HepG2 (cell line): ENCODE measurements around the gene CCDC177. TPM values are rescaled to one million over a fixed set of nuclear protein-coding genes. Genes with fewer than 3 reads are reported as not detected.

Experiments used
- ATAC-seq: fragments of 200-7000 bp; cut with Tn5 transposase; 3 replicates; pipeline ENCODE4 v1.9.1; 2020; ENCODE audit warnings: mild to moderate bottlenecking, moderate library complexity
- BruUV-seq: library from RNA; stranded (reverse); fragments of 400-500 nt; replicated peaks from 2 replicates; lab custom pipeline; 2021; lab: Mats Ljungman, UMichigan
- CTCF ChIA-PET: fragments of 300-600 bp; formaldehyde crosslinking; extraction: SDS; loops from one replicate; lab custom pipeline; 2021; ENCODE audit warnings: low total read pairs, inconsistent platforms, low intra/inter-chr PET ratio; lab: Yijun Ruan, JAX
- POLR2A ChIA-PET: fragments of 350-600 bp; sonication (Branson Sonifier 250); formaldehyde crosslinking; loops from one replicate; lab custom pipeline; 2020; ENCODE audit warnings: antibody characterized with exemption, inconsistent platforms; lab: Yijun Ruan, JAX
- DNase-seq: peaks from one replicate; pipeline ENCODE4 v3.0.0-alpha.2; 2015; ENCODE audit warnings: low spot score
- FAIRE-seq: peaks from 3 replicates; lab custom pipeline; 2011; peaks lifted over from hg19 to GRCh38; lab: Jason Lieb, UNC
- H2AFZ ChIP-seq: one replicate; pipeline ENCODE4 v1.6.1; 2011; ENCODE audit warnings: low read length, inconsistent platforms
- H3K27ac ChIP-seq: fragments of 300-600 bp; 3 replicates; pipeline ENCODE4 v1.8.0; 2011; ENCODE audit warnings: mixed run types, mild to moderate bottlenecking, mixed read lengths, low read length, inconsistent platforms; ENCODE audit not compliant: insufficient read depth; ENCODE audit errors: extremely low read length
- H3K27me3 ChIP-seq, 2 experiments: fragments of 200-600 bp in 1 of 2; 2 replicates in 1 of 2; 3 replicates in 1 of 2; pipeline versions ENCODE4 v1.6.0 to v1.8.0; 2011; ENCODE audit warnings: low read length in 2 of 2, mild to moderate bottlenecking in 2 of 2, moderate library complexity in 2 of 2, inconsistent platforms in 1 of 2; ENCODE audit not compliant: insufficient read depth in 2 of 2, control insufficient read depth in 1 of 2
- H3K36me3 ChIP-seq, 2 experiments: fragments of 200-600 bp in 1 of 2; replicated peaks in 1 of 2; 2 replicates in 1 of 2; 3 replicates in 1 of 2; pipeline versions ENCODE4 v1.5.1 to v1.8.0; 2011; ENCODE audit warnings: low read length in 2 of 2, inconsistent platforms in 1 of 2; ENCODE audit not compliant: insufficient read depth in 2 of 2, control insufficient read depth in 1 of 2
- H3K4me1 ChIP-seq: 2 replicates; pipeline ENCODE4 v1.5.1; 2012; ENCODE audit warnings: low read length, inconsistent platforms; ENCODE audit not compliant: insufficient read depth
- H3K4me2 ChIP-seq: 2 replicates; pipeline ENCODE4 v1.6.0; 2011; ENCODE audit warnings: low read depth, low read length, inconsistent platforms
- H3K4me3 ChIP-seq, 3 experiments: fragments of 200-600 bp in 1 of 3; sonication (generic), shearing (Covaris generic) in 1 of 3; replicated peaks in 1 of 3; 2 replicates each; pipeline ENCODE4 v1.5.1; 2011 to 2016; ENCODE audit warnings: low read length in 3 of 3, inconsistent platforms in 2 of 3, low read depth in 2 of 3, mild to moderate bottlenecking in 2 of 3, control low read depth in 1 of 3, mixed read lengths in 1 of 3; ENCODE audit not compliant: insufficient read depth in 1 of 3
- H3K79me2 ChIP-seq: one replicate; pipeline ENCODE4 v1.6.1; 2011; ENCODE audit warnings: low read length, inconsistent platforms; ENCODE audit not compliant: insufficient read depth
- H3K9ac ChIP-seq: 2 replicates; pipeline ENCODE4 v1.6.0; 2011; ENCODE audit warnings: mild to moderate bottlenecking, low read depth, low read length, inconsistent platforms; ENCODE audit not compliant: insufficient read depth
- H3K9me3 ChIP-seq: 2 replicates; pipeline ENCODE4 v1.5.1; 2012; ENCODE audit warnings: mild to moderate bottlenecking, low read length
- H4K20me1 ChIP-seq: 2 replicates; pipeline ENCODE4 v1.6.0; 2011; ENCODE audit warnings: inconsistent platforms, mild to moderate bottlenecking, low read length, moderate library complexity; ENCODE audit not compliant: insufficient read depth
- CCAR2 ChIP-seq: fragments of 200-400 bp; formaldehyde crosslinking; optimal IDR thresholded peaks from 2 replicates; pipeline ENCODE3; 2018; ENCODE audit warnings: low read depth, mild to moderate bottlenecking, low read length, moderate library complexity
- ETV6 ChIP-seq: sonication (generic); formaldehyde crosslinking; conservative IDR thresholded peaks from 2 replicates; pipeline ENCODE4 v1.4.0; 2020; ENCODE audit warnings: missing genetic modification reagents
- MAF1 ChIP-seq: sonication (generic); formaldehyde crosslinking; IDR thresholded peaks from 2 replicates; pipeline ENCODE4 v1.5.0; 2020; ENCODE audit warnings: missing genetic modification reagents, borderline replicate concordance
- ZNF530 ChIP-seq: sonication (generic); formaldehyde crosslinking; IDR thresholded peaks from 2 replicates; pipeline ENCODE4 v1.5.0; 2020; ENCODE audit warnings: low read depth, mild to moderate bottlenecking, missing genetic modification reagents
- WGBS: methylation state at CpG from one replicate; pipeline ENCODE4 v1.1.6; 2017; ENCODE audit warnings: low lambda C conversion rate; 5-methylcytosine and 5-hydroxymethylcytosine counted together
- in situ Hi-C: cut with HindIII; loops from 2 replicates; pipeline ENCODE4 v1.10.0; 2017; ENCODE audit warnings: low pct_unique_long_range_greater_than_20kb; ENCODE audit not compliant: extremely low pct_ligation_motif_present
- intact Hi-C: fragments of 100-400 bp; cut with micrococcal nuclease; formaldehyde crosslinking; loops from one replicate; pipeline ENCODE4 v1.10.0; 2022; ENCODE audit not compliant: unreplicated experiment
- polyA plus RNA-seq, 8 experiments: library from polyadenylated mRNA; depleted of rRNA in 3 of 8; stranded (reverse) in 7 of 8; unstranded in 1 of 8; fragments of >200 nt; fragmentation: Illumina TruSeq in 4 of 8; extraction: Trizol in 4 of 8; gene quantifications; 2 replicates each; pipeline versions ENCODE4 v1.2.1 to v1.2.3, GENCODE V29; 2011 to 2016; ENCODE audit warnings: low read depth in 4 of 8, missing spikeins in 1 of 8, mixed read lengths in 1 of 8; ENCODE audit not compliant: insufficient read depth in 1 of 8
- total RNA-seq, 5 experiments: library from RNA; depleted of rRNA; stranded (reverse); fragments of >200 nt; fragmentation: Illumina TruSeq; extraction: Trizol; gene quantifications; 2 replicates each; pipeline ENCODE4 v1.2.3, GENCODE V29; 2016; ENCODE audit warnings: low read depth in 1 of 5
- TF ChIP-seq, protein P1 (sequence below): sonication (generic); formaldehyde crosslinking; IDR thresholded peaks from 2 replicates; pipeline ENCODE4 v1.4.0; 2020; ENCODE audit warnings: missing genetic modification reagents

Gene CCDC177
- total and polyA plus RNA-seq, 2 of the 13 experiments (the other 11 are each of a cell fraction or from before 2014, with no cell fraction given) = not detected

DNA sequence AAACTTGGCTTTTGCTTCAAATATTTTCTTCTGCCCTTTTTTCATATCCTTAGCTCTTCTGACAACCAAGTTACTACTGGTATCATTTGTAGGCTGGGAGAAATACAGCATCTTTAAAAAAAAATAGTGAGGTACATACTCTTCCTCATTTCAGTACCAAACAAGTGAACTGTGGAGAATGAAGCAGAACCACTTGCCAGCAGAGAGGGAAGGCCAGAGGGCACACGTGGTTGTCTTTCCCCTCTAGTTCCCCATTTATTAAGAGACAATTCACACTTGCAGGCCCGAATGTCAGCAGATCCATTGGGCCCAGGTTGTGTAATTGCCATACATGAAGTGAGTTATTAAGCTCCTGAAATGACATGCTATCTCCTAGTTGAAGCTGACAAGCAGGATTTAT lies 39.9 kb upstream of the CCDC177 start:
- no peak overlapping the region for H3K27ac ChIP-seq
- POLR2A ChIA-PET = no interaction called here
- H3K4me3 ChIP-seq = no peak overlapping the region
- no peak for ATAC-seq
- no peaks in the 10 kb centered on the region for H4K20me1 ChIP-seq
- BruUV-seq = no TSS peak
- no peak overlapping the region for H3K4me2 ChIP-seq
- in situ Hi-C loops = no loop called here
- no peaks in the 10 kb centered on the region; a peak in 1 of 5 replicates for H3K27me3 ChIP-seq
- H3K4me1 ChIP-seq = peaks cover 54% of the 10 kb centered on the region
- no peak for DNase-seq
- 80% methylated on average over 2 of the region's 2 CpGs for WGBS
- H3K9ac ChIP-seq = no peak overlapping the region
- no peak overlapping the region for H2AFZ ChIP-seq
- no peaks in the 10 kb centered on the region; a peak in 1 of 5 replicates for H3K36me3 ChIP-seq
- CTCF ChIA-PET = no interaction called here
- no peak for TF ChIP-seq MAF1 (CRISPR knock-in tag)
- TF ChIP-seq ZNF530 (CRISPR knock-in tag) = no peak
- no peak for TF ChIP-seq CCAR2
- no peak for TF ChIP-seq ETV6 (CRISPR knock-in tag)
- TF ChIP-seq, protein P1, sequence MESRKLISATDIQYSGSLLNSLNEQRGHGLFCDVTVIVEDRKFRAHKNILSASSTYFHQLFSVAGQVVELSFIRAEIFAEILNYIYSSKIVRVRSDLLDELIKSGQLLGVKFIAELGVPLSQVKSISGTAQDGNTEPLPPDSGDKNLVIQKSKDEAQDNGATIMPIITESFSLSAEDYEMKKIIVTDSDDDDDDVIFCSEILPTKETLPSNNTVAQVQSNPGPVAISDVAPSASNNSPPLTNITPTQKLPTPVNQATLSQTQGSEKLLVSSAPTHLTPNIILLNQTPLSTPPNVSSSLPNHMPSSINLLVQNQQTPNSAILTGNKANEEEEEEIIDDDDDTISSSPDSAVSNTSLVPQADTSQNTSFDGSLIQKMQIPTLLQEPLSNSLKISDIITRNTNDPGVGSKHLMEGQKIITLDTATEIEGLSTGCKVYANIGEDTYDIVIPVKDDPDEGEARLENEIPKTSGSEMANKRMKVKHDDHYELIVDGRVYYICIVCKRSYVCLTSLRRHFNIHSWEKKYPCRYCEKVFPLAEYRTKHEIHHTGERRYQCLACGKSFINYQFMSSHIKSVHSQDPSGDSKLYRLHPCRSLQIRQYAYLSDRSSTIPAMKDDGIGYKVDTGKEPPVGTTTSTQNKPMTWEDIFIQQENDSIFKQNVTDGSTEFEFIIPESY = no peak
- TF ChIP-seq, all 625 proteins: peak for 0
- intact Hi-C loops = loop anchor here (5.0 kb wide), 1 partner anchor 98 kb away; no protein-coding TSS in a partner anchor
- no peak for FAIRE-seq
- no peaks in the 10 kb centered on the region for H3K9me3 ChIP-seq
- H3K79me2 ChIP-seq = peaks cover 41% of the 10 kb centered on the region
